ENCODE results near the gene TRAPPC4. TPM values are rescaled to one million over a fixed set of nuclear protein-coding genes. Genes with fewer than 3 reads are reported as not detected.

Gene TRAPPC4
- total RNA-seq, 1 experiment from 2014 or later: 78.9 TPM

DNA sequence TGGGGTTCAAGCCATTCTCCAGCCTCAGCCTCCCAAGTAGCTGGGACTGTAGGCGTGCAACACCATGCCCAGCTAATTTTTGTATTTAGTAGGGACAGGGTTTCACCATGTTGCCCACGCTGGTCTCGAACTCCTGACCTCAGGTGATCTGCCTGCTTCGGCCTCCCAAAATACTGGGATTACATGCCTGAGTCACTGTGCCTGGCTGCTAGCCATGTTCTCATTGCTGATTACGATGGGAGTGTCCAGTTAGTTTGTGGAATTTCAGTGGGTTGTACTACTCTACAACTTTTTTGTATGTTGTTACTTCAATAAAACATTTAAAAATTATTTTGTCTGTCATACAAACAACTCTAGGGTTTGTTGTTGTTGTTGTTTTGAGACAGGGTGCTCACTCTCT is 44.2 kb downstream of the TRAPPC4 start:
- BruUV-seq (replicated peaks): no TSS peak
- no peak overlapping the region for H3K4me3 ChIP-seq (ENCODE audit: low read depth in 2 of 2, low read length in 2 of 2)
- CTCF ChIA-PET: no interaction called here
- in situ Hi-C loops (cut with HindIII; ENCODE audit: low pct_unique_long_range_greater_than_20kb, low sequenced_read_pairs) (no loop called here), intact Hi-C loops (cut with micrococcal nuclease; ENCODE audit: unreplicated experiment) (no loop called here)
- H3K27me3 ChIP-seq (ENCODE audit: control insufficient read depth, insufficient read depth, low read length): no peaks in the 10 kb centered on the region
- no peak overlapping the region for H3K27ac ChIP-seq (ENCODE audit: low read length)
- H3K9me3 ChIP-seq (ENCODE audit: control insufficient read depth, insufficient read depth, low read depth, low read length): no peaks in the 10 kb centered on the region
- peaks cover 6% of the 10 kb centered on the region; the same call in 1 of the 2 replicates for H3K4me1 ChIP-seq (ENCODE audit: control insufficient read depth, insufficient read depth, low read length)
- ATAC-seq (no peak), DNase-seq (ENCODE audit: low read depth, low spot score) (no peak)
- no peak for TF ChIP-seq SIN3A (IDR thresholded peaks at IDR 0.05; ENCODE audit: borderline replicate concordance, insufficient read depth, low read depth, low read length)
- TF ChIP-seq REST (IDR thresholded peaks at IDR 0.05; ENCODE audit: insufficient read depth in 1 of 2, low read depth in 2 of 2, low read length in 1 of 2): no peak
- no peak for TF ChIP-seq CTCF (IDR thresholded peaks at IDR 0.05)
- no peak for TF ChIP-seq TCF7L2 (IDR thresholded peaks at IDR 0.05; ENCODE audit: low read depth, low read length)
- no peak for TF ChIP-seq POLR2AphosphoS5 (IDR thresholded peaks at IDR 0.05; ENCODE audit: low read depth, low read length)
- POLR2A ChIA-PET: no interaction called here
- H3K36me3 ChIP-seq (ENCODE audit: control insufficient read depth, insufficient read depth, low read length): no peaks in the 10 kb centered on the region; the same call in 1 of the 2 replicates

DNA sequence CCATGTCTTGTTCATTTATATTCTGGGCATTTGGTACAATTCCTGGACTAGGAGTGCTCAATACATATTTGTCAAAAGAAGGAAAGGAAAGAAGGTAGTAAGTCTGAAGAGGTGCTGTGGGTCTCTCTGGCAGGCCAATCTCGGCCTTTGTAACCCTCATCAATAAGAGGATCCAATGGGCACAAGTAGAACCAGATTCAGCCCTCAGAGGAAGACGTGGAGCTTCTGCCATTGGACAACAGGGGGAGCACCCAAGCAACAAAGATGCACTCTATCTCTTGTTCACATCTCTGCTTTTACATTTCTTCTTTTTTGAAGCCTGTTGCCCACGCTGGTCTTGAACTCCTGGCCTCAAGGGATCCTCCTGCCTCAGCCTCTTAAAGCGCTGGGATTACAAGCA is 46.8 kb downstream of the TRAPPC4 start:
- Histone ChIP-seq H3K4me3 (ENCODE audit: low read depth in 2 of 2, low read length in 2 of 2) (no peak overlapping the region), H3K9me3 (ENCODE audit: control insufficient read depth, insufficient read depth, low read depth, low read length) (no peaks in the 10 kb centered on the region), H3K4me1 (ENCODE audit: control insufficient read depth, insufficient read depth, low read length) (peaks cover 8% of the 10 kb centered on the region; the same call in 1 of the 2 replicates), H3K36me3 (ENCODE audit: control insufficient read depth, insufficient read depth, low read length) (no peaks in the 10 kb centered on the region; the same call in 1 of the 2 replicates), H3K27ac (ENCODE audit: low read length) (no peak overlapping the region), H3K27me3 (ENCODE audit: control insufficient read depth, insufficient read depth, low read length) (no peaks in the 10 kb centered on the region)
- ChIA-PET POLR2A (no interaction called here), CTCF (no interaction called here)
- TF ChIP-seq TCF7L2 (IDR thresholded peaks at IDR 0.05; ENCODE audit: low read depth, low read length) (no peak), CTCF (IDR thresholded peaks at IDR 0.05) (peak; percentile 85; the same call in 1 of the 2 replicates), POLR2AphosphoS5 (IDR thresholded peaks at IDR 0.05; ENCODE audit: low read depth, low read length) (no peak)
- 0 out of 2 replicates have a peak, but pooled peaks have one; percentile 34 for ATAC-seq
- no TSS peak for BruUV-seq (replicated peaks)
- no peak for DNase-seq (ENCODE audit: low read depth, low spot score)
- in situ Hi-C loops (cut with HindIII; ENCODE audit: low pct_unique_long_range_greater_than_20kb, low sequenced_read_pairs) (no loop called here), intact Hi-C loops (cut with micrococcal nuclease; ENCODE audit: unreplicated experiment) (no loop called here)

All from Panc1 (cell line).